GM20431 (cell line): ENCODE results near the gene OGDH.

Experiments used
- in situ Hi-C: fragments of 300-500 bp; cut with MseI, MboI; formaldehyde crosslinking; loops from one replicate; pipeline ENCODE4 v1.15.0; 2020; ENCODE audit warnings: low sequenced_read_pairs; ENCODE audit not compliant: unreplicated experiment

OGDH gene

GRCh38 chr7:44576228-44576627 is 30.2 kb upstream of the OGDH start:
- in situ Hi-C loops = loop anchor here (25.0 kb wide), 2 partner anchors 236 to 361 kb away; no protein-coding TSS in a partner anchor

- in situ Hi-C loops = loop anchor here (10.0 to 25.0 kb wide), 3 partner anchors 231 to 554 kb away; no protein-coding TSS in a partner anchor
Observed at GRCh38 chr7:44580945-44581878, 25.2 kb upstream of the OGDH start.

GRCh38 chr7:44581879-44582603 is 24.4 kb upstream of the OGDH start, which contains the start of gene TMED4:
TSS of gene TMED4 (minus strand) at chr7:44582231. CDS start at chr7:44582206, 25 bp downstream.
- in situ Hi-C loops = loop anchor here (10.0 to 25.0 kb wide), 3 partner anchors 230 to 553 kb away; no protein-coding TSS in a partner anchor

GRCh38 chr7:44583146-44583865 is 23.1 kb upstream of the OGDH start:
- in situ Hi-C loops = loop anchor here (10.0 to 25.0 kb wide), 3 partner anchors 229 to 551 kb away; no protein-coding TSS in a partner anchor

- in situ Hi-C loops = loop anchor here (10.0 to 25.0 kb wide), 3 partner anchors 224 to 547 kb away; no protein-coding TSS in a partner anchor
Observed at GRCh38 chr7:44587843-44588711, 18.4 kb upstream of the OGDH start.

- in situ Hi-C loops = loop anchor here (25.0 kb wide), 2 partner anchors 221 to 346 kb away; no protein-coding TSS in a partner anchor
Observed at GRCh38 chr7:44590910-44591309, 15.5 kb upstream of the OGDH start.

GRCh38 chr7:44595934-44596635 is 10.3 kb upstream of the OGDH start:
- in situ Hi-C loops = loop anchor here (25.0 kb wide), 2 partner anchors 216 to 341 kb away; no protein-coding TSS in a partner anchor

- in situ Hi-C loops = loop anchor here (25.0 kb wide), 2 partner anchors 215 to 340 kb away; no protein-coding TSS in a partner anchor
Observed at GRCh38 chr7:44597181-44597580, 9.2 kb upstream of the OGDH start.

- in situ Hi-C loops = loop anchor here (25.0 kb wide), 2 partner anchors 213 to 338 kb away; no protein-coding TSS in a partner anchor
Observed at GRCh38 chr7:44599222-44599621, 7.2 kb upstream of the OGDH start.

- in situ Hi-C loops = no loop called here
Observed at GRCh38 chr7:44602576-44602910, 3.9 kb upstream of the OGDH start.

GRCh38 chr7:44603193-44603592 is 3.2 kb upstream of the OGDH start:
- in situ Hi-C loops = no loop called here

- in situ Hi-C loops = no loop called here
Observed at GRCh38 chr7:44604941-44605340, 1.5 kb upstream of the OGDH start.

GRCh38 chr7:44607141-44608068 is 978 bp downstream of the OGDH start:
- in situ Hi-C loops = no loop called here

- in situ Hi-C loops = no loop called here
Observed at GRCh38 chr7:44608916-44609648, 2.7 kb downstream of the OGDH start.

GRCh38 chr7:44609829-44610228 is 3.4 kb downstream of the OGDH start:
- in situ Hi-C loops = no loop called here

GRCh38 chr7:44615149-44615611 is 8.8 kb downstream of the OGDH start:
- in situ Hi-C loops = no loop called here
